GM18951 (cell line): ENCODE results near the gene HLA-E.
"Not testable (repeated sequence)": the region's sequence is repeated elsewhere in the genome, so short reads cannot be mapped to it uniquely, and the experiment has no call there.

Source experiments
- POLR2A ChIP-seq: IDR thresholded peaks from 4 replicates; pipeline ENCODE4 v1.6.1; 2011; ENCODE audit warnings: mild to moderate bottlenecking; ENCODE audit not compliant: insufficient read length, insufficient read depth; ENCODE audit errors: extremely low read depth
- in situ Hi-C: fragments of 300-500 bp; cut with MboI; formaldehyde crosslinking; loops from one replicate; pipeline ENCODE4 v1.12.0; 2022; ENCODE audit warnings: low sequenced_read_pairs, mixed read lengths, inconsistent platforms; ENCODE audit not compliant: unreplicated experiment

The HLA-E gene

GRCh38 chr6:30500421-30501355 is 11.4 kb downstream of the HLA-E start:
- TF ChIP-seq POLR2A: no peak
- in situ Hi-C loops: no loop called here

GRCh38 chr6:30507849-30508827 is 18.8 kb downstream of the HLA-E start:
- in situ Hi-C loops: no loop called here
- TF ChIP-seq POLR2A: peak; percentile 20

GRCh38 chr6:30508890-30509736 is 19.8 kb downstream of the HLA-E start:
- peak; percentile 39 for TF ChIP-seq POLR2A
- in situ Hi-C loops: no loop called here

GRCh38 chr6:30510419-30511168 is 21.3 kb downstream of the HLA-E start:
- TF ChIP-seq POLR2A: no peak

GRCh38 chr6:30511169-30511546 is 21.8 kb downstream of the HLA-E start:
- no peak for TF ChIP-seq POLR2A

More at GRCh38 chr6:30510419-30511168, 21.3 kb downstream of the HLA-E start:
- in situ Hi-C loops: no loop called here

GRCh38 chr6:30513451-30513850 is 24.1 kb downstream of the HLA-E start:
- in situ Hi-C loops: no loop called here
- no peak for TF ChIP-seq POLR2A

More at GRCh38 chr6:30511169-30511546, 21.8 kb downstream of the HLA-E start:
- in situ Hi-C loops: no loop called here

GRCh38 chr6:30515106-30515505 is 25.8 kb downstream of the HLA-E start:
- in situ Hi-C loops: no loop called here
- no peak for TF ChIP-seq POLR2A

- peak; percentile 51 for TF ChIP-seq POLR2A
- in situ Hi-C loops: no loop called here
These were observed 26.8 kb downstream of the HLA-E start for GRCh38 chr6:30515944-30516753.

- in situ Hi-C loops: not testable (repeated sequence)
These were observed 27.4 kb downstream of the HLA-E start for GRCh38 chr6:30516754-30517076.

GRCh38 chr6:30517767-30518504 is 28.6 kb downstream of the HLA-E start:
- in situ Hi-C loops: not testable (repeated sequence)

GRCh38 chr6:30518505-30519145 is 29.3 kb downstream of the HLA-E start:
- in situ Hi-C loops: not testable (repeated sequence)
